ENCODE results near the gene OPN3.

Gene OPN3

GRCh38 chr1:241600496-241600901 lies 39.7 kb downstream of the OPN3 start:
- no peak for DNase-seq (ENCODE audit: extremely low read depth, low read depth)
- no peak for TF ChIP-seq CTCF (IDR thresholded peaks at IDR 0.05; ENCODE audit: low read depth, low read length)

- DNase-seq (ENCODE audit: extremely low read depth, low read depth): no peak
- no peak for TF ChIP-seq CTCF (IDR thresholded peaks at IDR 0.05; ENCODE audit: low read depth, low read length)
Observed at GRCh38 chr1:241598249-241598648, 41.9 kb downstream of the OPN3 start.

GRCh38 chr1:241596633-241597032 lies 43.5 kb downstream of the OPN3 start:
- no peak for DNase-seq (ENCODE audit: extremely low read depth, low read depth)
- no peak for TF ChIP-seq CTCF (IDR thresholded peaks at IDR 0.05; ENCODE audit: low read depth, low read length)

GRCh38 chr1:241593186-241593585 lies 47.0 kb downstream of the OPN3 start:
- no peak for DNase-seq (ENCODE audit: extremely low read depth, low read depth)
- no peak for TF ChIP-seq CTCF (IDR thresholded peaks at IDR 0.05; ENCODE audit: low read depth, low read length)

GRCh38 chr1:241592273-241592958 lies 47.8 kb downstream of the OPN3 start:
- no peak for DNase-seq (ENCODE audit: extremely low read depth, low read depth)
- TF ChIP-seq CTCF (IDR thresholded peaks at IDR 0.05; ENCODE audit: low read depth, low read length): no peak

GRCh38 chr1:241591736-241592135 lies 48.4 kb downstream of the OPN3 start:
- no peak for DNase-seq (ENCODE audit: extremely low read depth, low read depth)
- no peak for TF ChIP-seq CTCF (IDR thresholded peaks at IDR 0.05; ENCODE audit: low read depth, low read length)

- no peak for DNase-seq (ENCODE audit: extremely low read depth, low read depth)
- no peak for TF ChIP-seq CTCF (IDR thresholded peaks at IDR 0.05; ENCODE audit: low read depth, low read length)
Observed at GRCh38 chr1:241591317-241591716, 48.9 kb downstream of the OPN3 start.

Measured in AG09319 (cell line).